GM23338 (cell line): ENCODE results near the gene KCTD13. TPM values are rescaled to one million over a fixed set of nuclear protein-coding genes. Genes with fewer than 3 reads are reported as not detected.

ENCODE experiments used
- ATAC-seq: fragments of 200-7000 bp; cut with Tn5 transposase; 3 replicates; pipeline ENCODE4 v1.9.1; 2020
- DNase-seq: peaks from one replicate; pipeline ENCODE4 v3.0.0-alpha.2; 2015; ENCODE audit warnings: low spot score
- H2AFZ ChIP-seq: fragments of 200-600 bp; sonication (generic); 2 replicates; pipeline ENCODE4 v1.8.0; 2016; ENCODE audit warnings: antibody characterized with exemption, mild to moderate bottlenecking, moderate library complexity
- H3F3A ChIP-seq: fragments of 200-600 bp; sonication (generic); replicated peaks from 2 replicates; pipeline ENCODE4 v1.8.0; 2017; ENCODE audit warnings: antibody characterized with exemption, mixed run types, low read depth
- H3K27ac ChIP-seq: fragments of 200-600 bp; sonication (generic); 2 replicates; pipeline ENCODE4 v1.6.1; 2016; ENCODE audit warnings: low read depth
- H3K27me3 ChIP-seq: fragments of 200-600 bp; sonication (generic); 2 replicates; pipeline ENCODE4 v1.8.0; 2016; ENCODE audit warnings: mild to moderate bottlenecking, mixed run types, moderate library complexity; ENCODE audit not compliant: insufficient read depth
- H3K36me3 ChIP-seq: fragments of 200-600 bp; sonication (generic); 2 replicates; pipeline ENCODE4 v1.8.0; 2016; ENCODE audit warnings: mild to moderate bottlenecking; ENCODE audit not compliant: insufficient read depth
- H3K4me1 ChIP-seq: fragments of 200-600 bp; sonication (generic); 2 replicates; pipeline ENCODE4 v1.8.0; 2016; ENCODE audit warnings: mild to moderate bottlenecking, moderate library complexity; ENCODE audit not compliant: insufficient read depth
- H3K4me2 ChIP-seq: fragments of 200-600 bp; sonication (generic); 2 replicates; pipeline ENCODE4 v1.7.1; 2017; ENCODE audit warnings: mixed run types
- H3K4me3 ChIP-seq: fragments of 200-600 bp; sonication (generic); 2 replicates; pipeline ENCODE4 v1.6.1; 2016; ENCODE audit warnings: mixed run types
- H3K79me2 ChIP-seq: fragments of 200-600 bp; sonication (generic); replicated peaks from 2 replicates; pipeline ENCODE4 v1.8.0; 2017; ENCODE audit warnings: mild to moderate bottlenecking; ENCODE audit not compliant: insufficient read depth
- H3K9me2 ChIP-seq: fragments of 200-600 bp; sonication (generic); 2 replicates; pipeline ENCODE4 v1.8.0; 2017; ENCODE audit not compliant: insufficient read depth
- H4K20me1 ChIP-seq: fragments of 200-600 bp; sonication (generic); replicated peaks from 2 replicates; pipeline ENCODE4 v1.8.0; 2017; ENCODE audit warnings: mild to moderate bottlenecking; ENCODE audit not compliant: insufficient read depth
- H3K27ac Mint-ChIP-seq: 2 replicates; pipeline ENCODE4 v1.8.0; 2020; ENCODE audit warnings: inconsistent platforms, mild to moderate bottlenecking, moderate library complexity, mixed read lengths
- H3K27me3 Mint-ChIP-seq: 3 replicates; pipeline ENCODE4 v1.8.0; 2022; ENCODE audit warnings: low read depth, mild to moderate bottlenecking, moderate library complexity, mixed read lengths, inconsistent platforms; ENCODE audit not compliant: insufficient read depth, poor library complexity
- H3K36me3 Mint-ChIP-seq: 3 replicates; pipeline ENCODE4 v1.8.0; 2021; ENCODE audit warnings: low read depth, mild to moderate bottlenecking, inconsistent platforms, moderate library complexity, mixed read lengths
- H3K4me1 Mint-ChIP-seq: 3 replicates; pipeline ENCODE4 v1.8.0; 2020; ENCODE audit warnings: mild to moderate bottlenecking, inconsistent platforms, mixed read lengths
- H3K4me3 Mint-ChIP-seq: 3 replicates; pipeline ENCODE4 v1.8.0; 2021; ENCODE audit warnings: moderate library complexity, mild to moderate bottlenecking, inconsistent platforms, mixed read lengths
- H3K9me3 Mint-ChIP-seq: 3 replicates; pipeline ENCODE4 v1.8.0; 2020; ENCODE audit warnings: moderate library complexity, mild to moderate bottlenecking, inconsistent platforms, mixed read lengths
- CREB1 ChIP-seq: fragments of 250-450 bp; sonication (Bioruptor Pico); IDR thresholded peaks from 2 replicates; pipeline ENCODE4 v1.5.0; 2020; ENCODE audit warnings: low read depth, mild to moderate bottlenecking, moderate library complexity
- CTCF ChIP-seq, 2 experiments: fragments of 200-600 bp in 1 of 2; sonication (generic) in 1 of 2; conservative IDR thresholded peaks; 2 replicates each; pipeline versions ENCODE4 v1.5.1 to v1.6.1; 2016 to 2017; ENCODE audit warnings: antibody characterized with exemption in 2 of 2, low read depth in 2 of 2, mild to moderate bottlenecking in 2 of 2, moderate library complexity in 1 of 2
- ETS1 ChIP-seq: IDR thresholded peaks from 2 replicates; pipeline ENCODE4 v1.6.1; 2016; ENCODE audit warnings: antibody characterized with exemption
- EZH2 ChIP-seq: fragments of 200-600 bp; sonication (generic); IDR thresholded peaks from one replicate; pipeline ENCODE4 v1.8.0; 2017; ENCODE audit warnings: antibody characterized with exemption, mild to moderate bottlenecking, low read depth; ENCODE audit not compliant: unreplicated experiment
- POLR2AphosphoS5 ChIP-seq: IDR thresholded peaks from 2 replicates; pipeline ENCODE4 v1.6.1; 2016; ENCODE audit warnings: antibody characterized with exemption, low read depth
- REST ChIP-seq: IDR thresholded peaks from one replicate; pipeline ENCODE4 v1.6.1; 2018; ENCODE audit warnings: antibody characterized with exemption; ENCODE audit not compliant: unreplicated experiment
- STAT1 ChIP-seq: IDR thresholded peaks from one replicate; pipeline ENCODE4 v1.6.1; 2016; ENCODE audit warnings: antibody characterized with exemption; ENCODE audit not compliant: unreplicated experiment
- ZNF114 ChIP-seq: fragments of 250-450 bp; sonication (Bioruptor Pico); IDR thresholded peaks from 2 replicates; pipeline ENCODE4 v1.5.0; 2020; ENCODE audit warnings: mild to moderate bottlenecking, moderate library complexity
- ZNF331 ChIP-seq: fragments of 250-450 bp; sonication (Bioruptor Pico); IDR thresholded peaks from 2 replicates; pipeline ENCODE4 v1.5.0; 2020; ENCODE audit warnings: low read depth, mild to moderate bottlenecking, moderate library complexity
- ZNF462 ChIP-seq: fragments of 250-450 bp; sonication (Bioruptor Pico); IDR thresholded peaks from 2 replicates; pipeline ENCODE4 v1.5.0; 2020; ENCODE audit warnings: mild to moderate bottlenecking, moderate library complexity
- polyA plus RNA-seq: library from polyadenylated mRNA; unstranded; fragments of >200 nt; fragmentation: Nextera tagmentation; extraction: Ambion mirVana; gene quantifications from 2 replicates; pipeline ENCODE4 v1.2.1, GENCODE V29; 2016
- total RNA-seq: library from RNA; depleted of rRNA; stranded (reverse); fragments of >200 nt; shearing (Covaris generic); gene quantifications from 2 replicates; pipeline ENCODE4 v1.2.3, GENCODE V29; 2014

The KCTD13 gene
- total and polyA plus RNA-seq, 2 experiments from 2014 or later: 10.1 to 12.2 TPM

- no peak for TF ChIP-seq ZNF331 (CRISPR knock-in tag)
Measured at GRCh38 chr16:29873319-29873718, 52.7 kb downstream of the KCTD13 start (continued).

- H3K27ac Mint-ChIP-seq: no peak overlapping the region
- H3K27ac ChIP-seq: no peak overlapping the region
- H3K36me3 Mint-ChIP-seq: 0 out of 3 replicates have a peak, but pooled peaks cover 3% of the 10 kb centered on the region
- no peaks in the 10 kb centered on the region for H3K27me3 ChIP-seq
- no peaks in the 10 kb centered on the region for H3K79me2 ChIP-seq
- TF ChIP-seq CTCF (conservative IDR thresholded peaks at IDR 0.05; ENCODE audit: low read depth in 2 of 2): no peak
- TF ChIP-seq ZNF114 (CRISPR knock-in tag): no peak
- TF ChIP-seq ZNF462 (CRISPR knock-in tag): no peak
- TF ChIP-seq EZH2: no peak
- TF ChIP-seq POLR2AphosphoS5: no peak
- no peak for TF ChIP-seq REST
- TF ChIP-seq ETS1: no peak
- TF ChIP-seq CREB1 (CRISPR knock-in tag): no peak
- TF ChIP-seq STAT1: no peak
- DNase-seq: no peak
- H3K36me3 ChIP-seq: no peaks in the 10 kb centered on the region
- peaks cover 10% of the 10 kb centered on the region for H3K27me3 Mint-ChIP-seq
- peaks cover 4% of the 10 kb centered on the region for H3K4me1 ChIP-seq
- H3K9me3 Mint-ChIP-seq: no peaks in the 10 kb centered on the region; the same call in 1 of the 3 replicates
- no peak overlapping the region for H3K4me2 ChIP-seq
- H4K20me1 ChIP-seq: no peaks in the 10 kb centered on the region
- no peak overlapping the region for H3K4me3 Mint-ChIP-seq
- H3K9me2 ChIP-seq: no peaks in the 10 kb centered on the region
- H3K4me3 ChIP-seq: no peak overlapping the region
- peaks cover 6% of the 10 kb centered on the region; the same call in 1 of the 2 replicates for H3F3A ChIP-seq
- H2AFZ ChIP-seq: no peak overlapping the region
- H3K4me1 Mint-ChIP-seq: peaks cover 7% of the 10 kb centered on the region
- ATAC-seq: no peak
Measured at GRCh38 chr16:29871822-29872546, 54.0 kb downstream of the KCTD13 start.
